UCSD-AML1 (cell line): ENCODE results near the gene CBLN3.

Experiments
- DNase-seq: peaks from one replicate; lab custom pipeline; 2025; ENCODE audit not compliant: unreplicated experiment; lab: John Stamatoyannopoulos, UW

CBLN3 gene

GRCh38 chr14:24426912-24427536 lies 2.4 kb downstream of the CBLN3 start:
- peak; percentile 49 for DNase-seq

GRCh38 chr14:24426150-24426911 lies 3.1 kb downstream of the CBLN3 start:
- no peak for DNase-seq

GRCh38 chr14:24425704-24426103 lies 3.8 kb downstream of the CBLN3 start:
- DNase-seq: no peak

- no peak for DNase-seq
Observed at GRCh38 chr14:24422694-24423601, 6.5 kb downstream of the CBLN3 start.

- no peak for DNase-seq
Observed at GRCh38 chr14:24422261-24422660, 7.2 kb downstream of the CBLN3 start.

- DNase-seq: no peak
Observed at GRCh38 chr14:24418492-24418873, 11.0 kb downstream of the CBLN3 start.

GRCh38 chr14:24417832-24418491 lies 11.5 kb downstream of the CBLN3 start:
- no peak for DNase-seq

GRCh38 chr14:24416932-24417619 lies 12.4 kb downstream of the CBLN3 start:
- DNase-seq: no peak

GRCh38 chr14:24416254-24416931 lies 13.1 kb downstream of the CBLN3 start:
- DNase-seq: no peak

- no peak for DNase-seq
Observed at GRCh38 chr14:24415421-24416253, 13.8 kb downstream of the CBLN3 start.

GRCh38 chr14:24414732-24415420 lies 14.6 kb downstream of the CBLN3 start:
- no peak for DNase-seq

- DNase-seq: no peak
Observed at GRCh38 chr14:24414077-24414476, 15.4 kb downstream of the CBLN3 start.

GRCh38 chr14:24411443-24412389 lies 17.8 kb downstream of the CBLN3 start:
- peak; percentile 53 for DNase-seq

- no peak for DNase-seq
Observed at GRCh38 chr14:24409956-24410355, 19.5 kb downstream of the CBLN3 start.

- no peak for DNase-seq
Observed at GRCh38 chr14:24409192-24409591, 20.3 kb downstream of the CBLN3 start.

- DNase-seq: no peak
Observed at GRCh38 chr14:24408764-24409163, 20.7 kb downstream of the CBLN3 start.

- no peak for DNase-seq
Observed at GRCh38 chr14:24407608-24408325, 21.7 kb downstream of the CBLN3 start.
